Measurements from ENCODE around the gene HAT1.
A peak's percentile ranks its signal among the peaks of the same experiment; 100 is the strongest.
"Not testable (repeated sequence)": the region's sequence is repeated elsewhere in the genome, so short reads cannot be mapped to it uniquely, and the experiment has no call there.

Gene HAT1

DNA sequence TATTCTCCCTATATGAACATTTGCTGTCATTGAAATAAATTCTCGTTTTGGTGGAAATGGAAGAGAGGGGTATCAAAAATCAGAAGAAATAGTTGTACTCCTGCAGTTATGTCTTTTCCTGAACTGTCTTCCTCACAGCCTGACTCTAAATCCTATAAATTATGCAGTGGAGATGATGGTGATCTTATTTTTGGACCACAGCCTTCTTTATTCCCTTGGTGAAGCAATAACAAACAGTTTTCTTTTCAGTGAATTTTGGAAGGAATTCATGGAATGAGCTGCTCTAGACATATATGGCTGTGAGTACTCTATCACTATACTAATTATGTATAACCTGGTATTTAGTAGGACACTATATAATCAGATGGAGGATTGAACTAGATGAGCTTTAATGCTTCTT, 26.5 kb upstream of the HAT1 start:
- Mint-ChIP-seq H3K9me3 (no peaks in the 10 kb centered on the region), H3K4me1 (peaks cover 18% of the 10 kb centered on the region), H3K36me3 (peaks cover 6% of the 10 kb centered on the region), H3K27me3 (no peaks in the 10 kb centered on the region), H3K27ac (no peak overlapping the region), H3K4me3 (no peak overlapping the region)
- no peak for ATAC-seq (ENCODE audit: low read depth)
- no peak for DNase-seq (ENCODE audit: low spot score in 2 of 2)

- not testable (repeated sequence) for H3K9me3 Mint-ChIP-seq; H3K27me3 Mint-ChIP-seq; H3K36me3 Mint-ChIP-seq; DNase-seq (ENCODE audit: low spot score in 2 of 2); ATAC-seq (ENCODE audit: low read depth); H3K4me3 Mint-ChIP-seq; H3K27ac Mint-ChIP-seq; H3K4me1 Mint-ChIP-seq
Observed at GRCh38 chr2:171899623-171900282, 22.5 kb upstream of the HAT1 start.

DNA sequence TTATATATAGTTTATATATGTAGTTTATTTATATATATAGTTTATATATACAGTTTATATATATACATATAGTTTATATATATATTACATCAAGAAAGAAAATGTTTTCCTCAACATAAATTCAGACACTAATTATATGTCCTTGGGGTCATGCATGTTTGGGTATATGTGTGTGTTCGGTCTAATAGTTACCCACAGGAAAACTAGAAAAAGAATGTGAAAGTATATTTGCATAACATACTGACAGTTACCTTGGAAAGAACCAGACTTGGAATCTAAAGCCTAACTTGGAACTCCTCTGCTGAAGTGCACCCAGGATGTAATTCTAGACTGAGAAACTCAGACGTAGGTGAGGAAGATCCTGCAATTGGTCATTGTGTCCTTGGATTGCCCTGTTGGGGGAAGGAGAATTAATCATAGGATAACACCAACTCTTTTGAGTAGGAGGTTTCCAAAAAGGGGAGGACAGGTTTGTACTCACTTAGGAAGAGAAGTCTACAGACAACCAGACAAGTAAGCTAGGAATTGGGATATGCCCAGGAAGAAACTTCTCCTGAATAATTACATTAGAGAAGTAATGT, 19.3 kb upstream of the HAT1 start:
- no peak for DNase-seq (ENCODE audit: low spot score in 2 of 2)
- H3K27me3 Mint-ChIP-seq, result peaks cover 1% of the 10 kb centered on the region
- H3K27ac Mint-ChIP-seq, result no peak overlapping the region
- peaks cover 4% of the 10 kb centered on the region for H3K4me1 Mint-ChIP-seq
- peak; percentile 31 for ATAC-seq (ENCODE audit: low read depth)
- no peaks in the 10 kb centered on the region for H3K9me3 Mint-ChIP-seq
- no peaks in the 10 kb centered on the region for H3K36me3 Mint-ChIP-seq
- H3K4me3 Mint-ChIP-seq, result no peak overlapping the region

- no peak overlapping the region for H3K27ac Mint-ChIP-seq
- no peaks in the 10 kb centered on the region for H3K4me1 Mint-ChIP-seq
- H3K27me3 Mint-ChIP-seq, result peaks cover 1% of the 10 kb centered on the region
- no peaks in the 10 kb centered on the region for H3K36me3 Mint-ChIP-seq
- ATAC-seq (ENCODE audit: low read depth) (no peak), DNase-seq (ENCODE audit: low spot score in 2 of 2) (no peak)
- H3K9me3 Mint-ChIP-seq, result no peaks in the 10 kb centered on the region
- no peak overlapping the region for H3K4me3 Mint-ChIP-seq
Observed at GRCh38 chr2:171908235-171908634, 14.0 kb upstream of the HAT1 start.

DNA sequence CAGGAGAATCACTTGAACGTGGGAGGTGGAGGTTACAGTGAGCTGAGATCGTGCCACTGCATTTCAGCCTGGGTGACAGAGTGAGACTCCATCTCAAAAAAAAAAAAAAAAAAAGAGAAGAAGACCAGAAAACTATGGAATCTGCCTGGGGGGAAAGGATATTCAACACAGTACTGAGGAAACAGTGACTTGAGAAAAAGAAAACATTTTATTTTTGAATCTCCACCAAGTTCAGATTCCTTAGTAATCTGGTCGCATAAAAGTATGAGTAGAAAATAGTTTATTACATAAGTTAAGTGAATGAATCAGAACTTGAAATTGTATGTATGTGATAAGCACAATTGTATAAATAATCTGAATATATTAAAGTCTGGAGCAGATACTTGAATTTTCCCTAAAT, 13.0 kb upstream of the HAT1 start:
- Mint-ChIP-seq H3K27me3 (no peaks in the 10 kb centered on the region), H3K27ac (no peak overlapping the region), H3K4me3 (no peak overlapping the region), H3K36me3 (no peaks in the 10 kb centered on the region), H3K4me1 (no peaks in the 10 kb centered on the region), H3K9me3 (no peaks in the 10 kb centered on the region)
- DNase-seq (ENCODE audit: low spot score in 2 of 2) (no peak), ATAC-seq (ENCODE audit: low read depth) (no peak)

DNA sequence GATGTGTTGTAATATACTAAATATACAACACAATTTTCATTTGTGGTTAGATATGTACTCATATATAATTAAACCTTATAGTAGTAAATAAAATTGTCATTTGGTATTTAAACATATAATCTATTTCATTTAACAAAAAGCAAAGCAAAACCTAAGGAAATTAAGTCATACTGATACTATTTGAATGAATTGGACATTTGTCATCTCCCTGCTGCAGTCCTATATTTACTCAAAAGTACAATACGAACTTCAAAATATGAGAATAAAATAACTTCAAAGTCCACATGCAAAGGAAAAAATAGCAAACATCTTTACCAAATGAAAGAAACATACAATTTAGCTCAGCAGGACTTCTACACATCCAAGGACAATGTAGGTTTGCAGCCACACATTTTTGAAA, 11.8 kb upstream of the HAT1 start:
- no peak for DNase-seq (ENCODE audit: low spot score in 2 of 2)
- no peak overlapping the region for H3K4me3 Mint-ChIP-seq
- no peaks in the 10 kb centered on the region for H3K9me3 Mint-ChIP-seq
- H3K27ac Mint-ChIP-seq, result no peak overlapping the region
- H3K36me3 Mint-ChIP-seq, result no peaks in the 10 kb centered on the region
- ATAC-seq (ENCODE audit: low read depth), result no peak
- H3K27me3 Mint-ChIP-seq, result no peaks in the 10 kb centered on the region
- H3K4me1 Mint-ChIP-seq, result no peaks in the 10 kb centered on the region

DNA sequence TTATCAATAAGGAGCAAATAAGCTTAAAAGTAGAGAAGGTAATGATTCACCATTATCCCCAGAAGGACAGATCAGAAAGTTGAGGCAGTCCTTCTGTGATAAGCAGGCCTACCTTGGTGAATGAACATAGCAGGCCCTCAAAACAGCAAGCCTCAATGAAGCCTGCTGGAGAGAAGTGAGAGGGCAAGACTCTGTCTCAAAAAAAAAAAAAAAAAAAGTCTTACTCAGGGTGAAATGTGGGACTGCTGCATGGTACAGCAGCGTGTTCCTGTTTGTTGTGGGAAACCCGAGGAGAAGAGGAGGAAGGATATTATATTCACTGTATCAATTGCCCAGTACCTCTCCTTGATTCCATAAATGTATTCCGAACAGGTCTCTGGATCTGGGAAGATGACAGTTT, 8.7 kb upstream of the HAT1 start:
- Mint-ChIP-seq H3K4me3 (no peak overlapping the region), H3K4me1 (no peaks in the 10 kb centered on the region), H3K27ac (no peak overlapping the region), H3K27me3 (no peaks in the 10 kb centered on the region), H3K36me3 (no peaks in the 10 kb centered on the region), H3K9me3 (no peaks in the 10 kb centered on the region)
- ATAC-seq (ENCODE audit: low read depth), result no peak
- no peak for DNase-seq (ENCODE audit: low spot score in 2 of 2)

GRCh38 chr2:171919453-171919852, 2.8 kb upstream of the HAT1 start:
- no peaks in the 10 kb centered on the region for H3K9me3 Mint-ChIP-seq
- H3K4me3 Mint-ChIP-seq, result no peak overlapping the region
- peaks cover 12% of the 10 kb centered on the region for H3K4me1 Mint-ChIP-seq
- ATAC-seq (ENCODE audit: low read depth) (no peak), DNase-seq (ENCODE audit: low spot score in 2 of 2) (no peak)
- no peaks in the 10 kb centered on the region for H3K27me3 Mint-ChIP-seq
- H3K36me3 Mint-ChIP-seq, result no peaks in the 10 kb centered on the region
- H3K27ac Mint-ChIP-seq, result no peak overlapping the region

GRCh38 chr2:171921970-171922229, 361 bp upstream of the HAT1 start:
- no peak for DNase-seq (ENCODE audit: low spot score in 2 of 2)

DNA sequence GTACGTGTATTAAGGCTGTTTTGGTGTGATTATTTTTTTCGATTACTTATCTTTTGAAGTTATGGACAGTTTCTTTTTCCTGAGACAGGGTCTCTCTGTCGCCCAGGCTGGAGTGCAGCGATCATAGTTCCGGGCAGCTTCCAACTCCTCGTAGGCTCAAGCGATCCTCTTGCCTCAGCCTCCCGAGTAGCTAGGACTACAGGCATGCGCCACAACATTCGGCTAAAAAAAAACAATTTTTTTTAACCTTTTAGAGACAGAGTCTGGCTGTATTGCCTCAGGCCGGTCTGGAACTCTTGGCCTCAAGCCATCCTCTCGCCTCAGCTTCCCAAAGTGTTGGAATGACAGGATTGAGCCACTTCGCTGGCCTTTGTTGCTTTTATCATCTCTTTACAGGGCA, 945 bp downstream of the HAT1 start:
- Mint-ChIP-seq H3K4me1 (peaks cover 15% of the 10 kb centered on the region), H3K36me3 (peaks cover 4% of the 10 kb centered on the region), H3K27me3 (no peaks in the 10 kb centered on the region), H3K4me3 (peak overlapping the region; percentile 98), H3K9me3 (no peaks in the 10 kb centered on the region), H3K27ac (peak overlapping the region; percentile 94)
- ATAC-seq (ENCODE audit: low read depth) (no peak), DNase-seq (ENCODE audit: low spot score in 2 of 2) (no peak)

More at GRCh38 chr2:171921970-171922229, 361 bp upstream of the HAT1 start:
- no peaks in the 10 kb centered on the region for H3K27me3 Mint-ChIP-seq
- no peak for ATAC-seq (ENCODE audit: low read depth)
- H3K36me3 Mint-ChIP-seq, result peaks cover 2% of the 10 kb centered on the region
- H3K4me1 Mint-ChIP-seq, result peaks cover 15% of the 10 kb centered on the region
- H3K9me3 Mint-ChIP-seq, result no peaks in the 10 kb centered on the region
- peak overlapping the region; percentile 94 for H3K27ac Mint-ChIP-seq
- H3K4me3 Mint-ChIP-seq, result peak overlapping the region; percentile 98

DNA sequence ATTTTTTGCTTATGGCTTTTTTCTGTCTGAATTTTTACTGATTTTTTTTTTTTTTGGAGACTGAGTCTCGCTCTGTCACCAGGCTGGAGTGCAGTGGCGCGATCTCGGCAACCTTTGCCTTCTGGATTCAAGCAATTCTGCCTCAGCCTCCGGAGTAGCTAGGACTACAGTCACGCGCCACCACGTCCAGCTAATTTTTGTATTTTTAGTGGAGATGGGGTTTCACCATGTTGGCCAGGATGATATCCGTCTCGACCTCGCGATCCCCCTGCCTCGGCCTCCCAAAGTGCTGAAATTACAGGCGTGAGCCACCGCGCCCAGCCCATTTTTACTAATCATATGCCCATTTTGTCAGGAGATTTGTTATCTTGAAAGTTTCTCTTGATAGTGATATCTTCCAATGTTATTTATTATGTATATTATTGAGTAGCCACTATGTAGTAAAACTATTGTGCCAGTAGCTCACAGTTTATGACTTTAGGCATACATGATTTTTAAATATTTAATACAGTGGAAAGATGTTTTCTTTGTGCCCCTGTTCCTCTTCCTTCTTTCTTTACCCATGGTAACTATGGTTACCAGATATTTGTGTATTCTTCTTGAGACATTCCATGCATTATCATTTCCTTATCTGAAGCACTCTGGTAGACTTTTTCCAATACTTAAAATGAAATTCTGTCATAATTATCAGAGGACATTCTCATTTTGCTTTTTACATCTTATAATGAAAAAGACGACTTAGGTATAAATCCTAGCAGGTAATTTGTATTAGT, 2.1 kb downstream of the HAT1 start:
- peak overlapping the region; percentile 94 for H3K27ac Mint-ChIP-seq
- H3K9me3 Mint-ChIP-seq, result no peaks in the 10 kb centered on the region
- H3K4me1 Mint-ChIP-seq, result peaks cover 17% of the 10 kb centered on the region

DNA sequence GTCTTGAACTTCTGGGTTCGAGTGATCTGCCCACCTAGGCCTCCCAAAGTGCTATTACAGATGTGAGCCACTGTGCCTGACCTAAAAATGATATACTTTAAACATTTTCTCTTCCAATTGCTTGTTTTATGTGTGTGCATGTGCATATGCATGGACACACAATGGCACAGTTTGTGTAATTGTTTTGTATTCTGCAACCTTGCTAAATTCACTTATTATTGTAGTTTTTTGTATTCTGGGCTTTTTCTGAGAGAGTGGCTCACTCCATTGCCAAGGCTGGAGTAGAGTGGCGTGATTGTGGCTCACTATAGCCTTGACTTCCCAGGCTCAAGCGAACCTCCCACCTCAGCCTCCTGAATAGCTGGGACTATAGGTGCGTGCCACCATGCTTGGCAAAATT, 8.1 kb downstream of the HAT1 start:
- Mint-ChIP-seq H3K9me3 (no peaks in the 10 kb centered on the region), H3K27me3 (no peaks in the 10 kb centered on the region), H3K4me3 (no peak overlapping the region), H3K4me1 (peaks cover 17% of the 10 kb centered on the region), H3K36me3 (peaks cover 27% of the 10 kb centered on the region), H3K27ac (peak overlapping the region; percentile 45)
- ATAC-seq (ENCODE audit: low read depth) (no peak), DNase-seq (ENCODE audit: low spot score in 2 of 2) (no peak)

More for the DNA sequence above, 2.1 kb downstream of the HAT1 start:
- DNase-seq (ENCODE audit: low spot score in 2 of 2) (no peak), ATAC-seq (ENCODE audit: low read depth) (no peak)
- Mint-ChIP-seq H3K27me3 (no peaks in the 10 kb centered on the region), H3K4me3 (peak overlapping the region; percentile 39), H3K36me3 (peaks cover 9% of the 10 kb centered on the region)

GRCh38 chr2:171939058-171939742, 16.9 kb downstream of the HAT1 start:
- H3K27ac Mint-ChIP-seq, result no peak overlapping the region
- peaks cover 24% of the 10 kb centered on the region for H3K4me1 Mint-ChIP-seq
- H3K27me3 Mint-ChIP-seq, result no peaks in the 10 kb centered on the region

GRCh38 chr2:171939743-171940071, 17.4 kb downstream of the HAT1 start:
- H3K27me3 Mint-ChIP-seq, result no peaks in the 10 kb centered on the region
- H3K4me3 Mint-ChIP-seq, result no peak overlapping the region
- DNase-seq (ENCODE audit: low spot score in 2 of 2), result no peak
- peaks cover 22% of the 10 kb centered on the region for H3K4me1 Mint-ChIP-seq
- peaks cover 20% of the 10 kb centered on the region for H3K36me3 Mint-ChIP-seq
- no peak overlapping the region for H3K27ac Mint-ChIP-seq
- ATAC-seq (ENCODE audit: low read depth), result no peak
- no peaks in the 10 kb centered on the region for H3K9me3 Mint-ChIP-seq

More at GRCh38 chr2:171939058-171939742, 16.9 kb downstream of the HAT1 start:
- no peak for ATAC-seq (ENCODE audit: low read depth)
- no peak overlapping the region for H3K4me3 Mint-ChIP-seq
- no peak for DNase-seq (ENCODE audit: low spot score in 2 of 2)
- H3K36me3 Mint-ChIP-seq, result peaks cover 23% of the 10 kb centered on the region
- H3K9me3 Mint-ChIP-seq, result no peaks in the 10 kb centered on the region

All from memory B cell (primary cell).